ENCODE results near the gene MAP3K15.

MAP3K15 gene

GRCh38 chrX:19343085-19343534 lies 172.2 kb downstream of the MAP3K15 start:
- no peak for DNase-seq

GRCh38 chrX:19342331-19342906 lies 172.9 kb downstream of the MAP3K15 start:
- no peak for DNase-seq

- no peak for DNase-seq
These were observed 180.2 kb downstream of the MAP3K15 start for GRCh38 chrX:19334945-19335626.

GRCh38 chrX:19332983-19333382 lies 182.3 kb downstream of the MAP3K15 start:
- DNase-seq, result no peak

- DNase-seq, result no peak
These were observed 183.5 kb downstream of the MAP3K15 start for GRCh38 chrX:19331831-19332230.

GRCh38 chrX:19326567-19326966 lies 188.7 kb downstream of the MAP3K15 start:
- no peak for DNase-seq
